Karpas-422 (cell line): ENCODE results near the gene ATF7. TPM values are rescaled to one million over a fixed set of nuclear protein-coding genes. Genes with fewer than 3 reads are reported as not detected.

Experiments used
- DNase-seq: peaks from one replicate; pipeline ENCODE4 v3.0.0-alpha.2; 2015
- H2AFZ ChIP-seq: fragments of 200-600 bp; sonication (generic); 2 replicates; pipeline ENCODE4 v1.6.1; 2014; ENCODE audit warnings: antibody characterized with exemption, low read length, mixed read lengths
- H3K27ac ChIP-seq: fragments of 200-600 bp; sonication (generic); 2 replicates; pipeline ENCODE4 v1.5.1; 2014; ENCODE audit warnings: mild to moderate bottlenecking, low read length, moderate library complexity
- H3K27me3 ChIP-seq: fragments of 200-600 bp; sonication (generic); 2 replicates; pipeline ENCODE4 v1.6.1; 2014; ENCODE audit warnings: low read length, mixed read lengths
- H3K36me3 ChIP-seq: fragments of 200-600 bp; sonication (generic); 2 replicates; pipeline ENCODE4 v1.6.1; 2014; ENCODE audit warnings: low read length, mixed read lengths; ENCODE audit not compliant: insufficient read depth
- H3K4me1 ChIP-seq: fragments of 200-600 bp; sonication (generic); 2 replicates; pipeline ENCODE4 v1.6.1; 2014; ENCODE audit warnings: mild to moderate bottlenecking, low read length, mixed read lengths
- H3K4me2 ChIP-seq: fragments of 200-600 bp; sonication (generic); 2 replicates; pipeline ENCODE4 v1.6.1; 2014; ENCODE audit warnings: low read length, low read depth, mild to moderate bottlenecking; ENCODE audit not compliant: poor library complexity, severe bottlenecking
- H3K4me3 ChIP-seq: fragments of 200-600 bp; sonication (generic); 2 replicates; pipeline ENCODE4 v1.5.1; 2014; ENCODE audit warnings: mild to moderate bottlenecking, antibody characterized with exemption, low read length, mixed read lengths
- H3K79me2 ChIP-seq: fragments of 200-600 bp; sonication (generic); 2 replicates; pipeline ENCODE4 v1.6.1; 2014; ENCODE audit warnings: mild to moderate bottlenecking, low read length, mixed read lengths
- H3K9ac ChIP-seq: fragments of 200-600 bp; sonication (generic); 2 replicates; pipeline ENCODE4 v1.6.0; 2014; ENCODE audit warnings: low read length
- H3K9me2 ChIP-seq: fragments of 200-600 bp; sonication (generic), shearing (Covaris generic); replicated peaks from 2 replicates; pipeline ENCODE4 v1.6.0; 2014; ENCODE audit warnings: mild to moderate bottlenecking, low read length, moderate library complexity; ENCODE audit not compliant: insufficient read depth
- H3K9me3 ChIP-seq: fragments of 300-700, 200-600 bp; sonication (generic); 2 replicates; pipeline ENCODE4 v1.6.1; 2014; ENCODE audit warnings: low read length, mixed read lengths
- H4K20me1 ChIP-seq: fragments of 200-600 bp; sonication (generic); 2 replicates; pipeline ENCODE4 v1.6.1; 2014; ENCODE audit warnings: mild to moderate bottlenecking, antibody characterized with exemption, low read length, low read depth; ENCODE audit not compliant: insufficient read depth
- total RNA-seq: library from RNA; depleted of rRNA; stranded (reverse); fragments of >200 nt; shearing (Covaris generic); gene quantifications from 2 replicates; pipeline ENCODE4 v1.2.3, GENCODE V29; 2014; ENCODE audit warnings: low replicate concordance

The ATF7 gene
- total RNA-seq, 1 experiment from 2014 or later, result 28.9 TPM

GRCh38 chr12:53480491-53481442 is 145.4 kb downstream of the ATF7 start:
- Histone ChIP-seq H3K9me3 (no peaks in the 10 kb centered on the region), H3K9ac (no peak overlapping the region), H3K4me2 (no peak overlapping the region), H3K27ac (no peak overlapping the region), H3K4me3 (no peak overlapping the region), H3K79me2 (peaks cover 8% of the 10 kb centered on the region), H3K9me2 (no peaks in the 10 kb centered on the region), H3K27me3 (no peaks in the 10 kb centered on the region), H4K20me1 (peaks cover 17% of the 10 kb centered on the region; the same call in 1 of the 2 replicates), H3K4me1 (no peaks in the 10 kb centered on the region), H3K36me3 (peaks cover 54% of the 10 kb centered on the region; the same call in 1 of the 2 replicates), H2AFZ (no peak overlapping the region)
- no peak for DNase-seq

GRCh38 chr12:53479331-53479730 is 146.9 kb downstream of the ATF7 start:
- no peak overlapping the region for H3K4me3 ChIP-seq
- H3K9ac ChIP-seq, result no peak overlapping the region
- H3K27ac ChIP-seq, result no peak overlapping the region
- H4K20me1 ChIP-seq, result peaks cover 27% of the 10 kb centered on the region
- no peak overlapping the region for H3K4me2 ChIP-seq
- H3K36me3 ChIP-seq, result peaks cover 68% of the 10 kb centered on the region
- H3K9me3 ChIP-seq, result no peaks in the 10 kb centered on the region
- H3K79me2 ChIP-seq, result peaks cover 17% of the 10 kb centered on the region
- no peak overlapping the region for H2AFZ ChIP-seq
- H3K4me1 ChIP-seq, result no peaks in the 10 kb centered on the region
- DNase-seq, result no peak
- H3K9me2 ChIP-seq, result no peaks in the 10 kb centered on the region
- no peaks in the 10 kb centered on the region for H3K27me3 ChIP-seq

GRCh38 chr12:53478865-53479264 is 147.3 kb downstream of the ATF7 start:
- no peaks in the 10 kb centered on the region for H3K9me2 ChIP-seq
- H3K27me3 ChIP-seq, result no peaks in the 10 kb centered on the region
- no peak overlapping the region for H3K4me3 ChIP-seq
- no peaks in the 10 kb centered on the region for H3K9me3 ChIP-seq
- peaks cover 31% of the 10 kb centered on the region for H4K20me1 ChIP-seq
- no peak overlapping the region for H3K4me2 ChIP-seq
- H3K4me1 ChIP-seq, result no peaks in the 10 kb centered on the region
- peaks cover 21% of the 10 kb centered on the region for H3K79me2 ChIP-seq
- no peak for DNase-seq
- no peak overlapping the region for H3K9ac ChIP-seq
- H2AFZ ChIP-seq, result no peak overlapping the region
- H3K36me3 ChIP-seq, result peaks cover 72% of the 10 kb centered on the region
- H3K27ac ChIP-seq, result no peak overlapping the region

- Histone ChIP-seq H3K4me2 (no peak overlapping the region), H3K27ac (no peak overlapping the region), H3K4me1 (no peaks in the 10 kb centered on the region), H3K9me3 (no peaks in the 10 kb centered on the region), H4K20me1 (peaks cover 34% of the 10 kb centered on the region), H3K27me3 (no peaks in the 10 kb centered on the region), H3K9me2 (no peaks in the 10 kb centered on the region), H3K9ac (no peak overlapping the region), H2AFZ (no peak overlapping the region), H3K4me3 (no peak overlapping the region), H3K79me2 (peaks cover 33% of the 10 kb centered on the region), H3K36me3 (peaks cover 84% of the 10 kb centered on the region)
- peak; percentile 71 for DNase-seq
These were observed 149.4 kb downstream of the ATF7 start for GRCh38 chr12:53476769-53477209.

- no peak for DNase-seq
- no peaks in the 10 kb centered on the region for H3K27me3 ChIP-seq
- peaks cover 38% of the 10 kb centered on the region for H3K79me2 ChIP-seq
- no peak overlapping the region for H2AFZ ChIP-seq
- no peak overlapping the region for H3K27ac ChIP-seq
- no peak overlapping the region for H3K4me3 ChIP-seq
- peaks cover 35% of the 10 kb centered on the region for H4K20me1 ChIP-seq
- no peaks in the 10 kb centered on the region for H3K9me2 ChIP-seq
- H3K9ac ChIP-seq, result no peak overlapping the region
- H3K4me2 ChIP-seq, result no peak overlapping the region
- no peaks in the 10 kb centered on the region for H3K4me1 ChIP-seq
- H3K9me3 ChIP-seq, result no peaks in the 10 kb centered on the region
- H3K36me3 ChIP-seq, result peaks cover 77% of the 10 kb centered on the region
These were observed 151.4 kb downstream of the ATF7 start for GRCh38 chr12:53474819-53475218.

GRCh38 chr12:53474077-53474476 is 152.1 kb downstream of the ATF7 start:
- Histone ChIP-seq H3K27ac (no peak overlapping the region), H3K4me1 (no peaks in the 10 kb centered on the region), H3K79me2 (peaks cover 38% of the 10 kb centered on the region), H4K20me1 (peaks cover 33% of the 10 kb centered on the region), H2AFZ (no peak overlapping the region), H3K27me3 (no peaks in the 10 kb centered on the region), H3K4me3 (no peak overlapping the region), H3K36me3 (peaks cover 74% of the 10 kb centered on the region), H3K9me2 (no peaks in the 10 kb centered on the region), H3K9me3 (no peaks in the 10 kb centered on the region), H3K4me2 (no peak overlapping the region), H3K9ac (no peak overlapping the region)
- no peak for DNase-seq

GRCh38 chr12:53472056-53472582 is 154.1 kb downstream of the ATF7 start:
- H3K9ac ChIP-seq, result no peak overlapping the region
- H3K4me1 ChIP-seq, result no peaks in the 10 kb centered on the region
- H3K36me3 ChIP-seq, result peaks cover 70% of the 10 kb centered on the region
- no peak overlapping the region for H3K4me2 ChIP-seq
- peaks cover 24% of the 10 kb centered on the region for H4K20me1 ChIP-seq
- no peak overlapping the region for H3K4me3 ChIP-seq
- H3K79me2 ChIP-seq, result peaks cover 49% of the 10 kb centered on the region
- no peak overlapping the region for H3K27ac ChIP-seq
- no peaks in the 10 kb centered on the region for H3K9me2 ChIP-seq
- no peak overlapping the region for H2AFZ ChIP-seq
- H3K27me3 ChIP-seq, result no peaks in the 10 kb centered on the region
- DNase-seq, result no peak
- H3K9me3 ChIP-seq, result no peaks in the 10 kb centered on the region

GRCh38 chr12:53468282-53468681 is 157.9 kb downstream of the ATF7 start:
- peaks cover 57% of the 10 kb centered on the region for H3K79me2 ChIP-seq
- peaks cover 20% of the 10 kb centered on the region; the same call in 1 of the 2 replicates for H4K20me1 ChIP-seq
- no peaks in the 10 kb centered on the region for H3K9me2 ChIP-seq
- H3K27ac ChIP-seq, result no peak overlapping the region
- peaks cover 69% of the 10 kb centered on the region for H3K36me3 ChIP-seq
- H2AFZ ChIP-seq, result no peak overlapping the region
- no peaks in the 10 kb centered on the region for H3K27me3 ChIP-seq
- no peak overlapping the region for H3K9ac ChIP-seq
- no peaks in the 10 kb centered on the region for H3K9me3 ChIP-seq
- no peak overlapping the region for H3K4me3 ChIP-seq
- H3K4me2 ChIP-seq, result no peak overlapping the region
- no peak for DNase-seq
- H3K4me1 ChIP-seq, result no peaks in the 10 kb centered on the region
